Caco-2 (cell line): Measurements from ENCODE around the gene CDK11B. TPM values are rescaled to one million over a fixed set of nuclear protein-coding genes. Genes with fewer than 3 reads are reported as not detected.
"Not testable (repeated sequence)": the region's sequence is repeated elsewhere in the genome, so short reads cannot be mapped to it uniquely, and the experiment has no call there.

Experiments
- BruUV-seq: library from RNA; stranded (reverse); fragments of 400-500 nt; replicated peaks from 2 replicates; lab custom pipeline; 2021; lab: Mats Ljungman, UMichigan
- CTCF ChIA-PET: fragments of 300-600 bp; sonication (Branson Sonifier 250); formaldehyde crosslinking; loops from one replicate; lab custom pipeline; 2022; ENCODE audit warnings: antibody characterized with exemption; lab: Charles Lee
- POLR2A ChIA-PET: fragments of 300-600 bp; sonication (Branson Sonifier 250); formaldehyde crosslinking; loops from one replicate; lab custom pipeline; 2022; ENCODE audit warnings: antibody characterized with exemption; lab: Charles Lee
- DNase-seq, 2 experiments: peaks; one replicate each; pipeline versions ENCODE4 v3.0.0 to v3.0.0-alpha.2; 2020 to 2022
- H3K27me3 ChIP-seq: replicated peaks from 2 replicates; pipeline ENCODE4 v1.6.0; 2011; ENCODE audit warnings: low read length; ENCODE audit not compliant: control insufficient read depth, insufficient read depth
- H3K36me3 ChIP-seq: 2 replicates; pipeline ENCODE4 v1.5.1; 2011; ENCODE audit warnings: low read length; ENCODE audit not compliant: control insufficient read depth, insufficient read depth
- H3K4me1 ChIP-seq: fragments of 250-450 bp; sonication (Bioruptor Pico); 2 replicates; pipeline ENCODE4 v1.5.1; 2020; ENCODE audit warnings: mild to moderate bottlenecking
- H3K4me3 ChIP-seq: 2 replicates; pipeline ENCODE4 v1.5.1; 2011; ENCODE audit warnings: low read depth, mild to moderate bottlenecking, control low read depth, low read length
- H3K9me3 ChIP-seq: fragments of 250-450 bp; sonication (Bioruptor Pico); 2 replicates; pipeline ENCODE4 v1.5.1; 2020; ENCODE audit warnings: mild to moderate bottlenecking, moderate library complexity
- H3K27ac Mint-ChIP-seq: one replicate; pipeline ENCODE4 v1.8.0; 2022; ENCODE audit warnings: mixed read lengths; ENCODE audit not compliant: unreplicated experiment
- H3K27me3 Mint-ChIP-seq: one replicate; pipeline ENCODE4 v1.8.0; 2022; ENCODE audit warnings: mixed read lengths; ENCODE audit not compliant: insufficient read depth, unreplicated experiment
- H3K36me3 Mint-ChIP-seq: one replicate; pipeline ENCODE4 v1.8.0; 2022; ENCODE audit warnings: mild to moderate bottlenecking, mixed read lengths; ENCODE audit not compliant: insufficient read depth, unreplicated experiment
- H3K4me1 Mint-ChIP-seq: one replicate; pipeline ENCODE4 v1.8.0; 2022; ENCODE audit warnings: low read depth, mixed read lengths; ENCODE audit not compliant: unreplicated experiment
- H3K4me3 Mint-ChIP-seq: one replicate; pipeline ENCODE4 v1.8.0; 2022; ENCODE audit warnings: mild to moderate bottlenecking, moderate library complexity, mixed read lengths; ENCODE audit not compliant: unreplicated experiment
- H3K9me3 Mint-ChIP-seq: one replicate; pipeline ENCODE4 v1.8.0; 2022; ENCODE audit warnings: mixed read lengths; ENCODE audit not compliant: unreplicated experiment
- CTCF ChIP-seq, 2 experiments: fragments of 200-600 bp in 1 of 2; IDR thresholded peaks; 1 replicate in 1 of 2; 2 replicates in 1 of 2; pipeline versions ENCODE4 v1.5.1 to v1.8.0; 2011 to 2022; ENCODE audit warnings: antibody characterized with exemption in 1 of 2, control low read depth in 1 of 2, inconsistent platforms in 1 of 2, low read depth in 1 of 2, low read length in 1 of 2, mild to moderate bottlenecking in 1 of 2, moderate library complexity in 1 of 2; ENCODE audit not compliant: insufficient read depth in 1 of 2, severe bottlenecking in 1 of 2, unreplicated experiment in 1 of 2
- intact Hi-C: fragments of 100-400 bp; cut with micrococcal nuclease; formaldehyde crosslinking; loops from one replicate; pipeline ENCODE4 v1.10.0; 2022; ENCODE audit not compliant: unreplicated experiment
- total RNA-seq: library from RNA; stranded (reverse); gene quantifications from 2 replicates; pipeline ENCODE4 v1.2.3, GENCODE V29; 2022

Gene CDK11B
- total RNA-seq, 1 experiment from 2014 or later = 30.2 TPM

- POLR2A ChIA-PET = no interaction called here
- no TSS peak for BruUV-seq
- H3K4me3 ChIP-seq = no peak overlapping the region
- intact Hi-C loops = no loop called here
- H3K27ac Mint-ChIP-seq = no peak overlapping the region
- H3K4me1 Mint-ChIP-seq = no peaks in the 10 kb centered on the region
- H3K9me3 Mint-ChIP-seq = no peaks in the 10 kb centered on the region
- peaks cover 5% of the 10 kb centered on the region for H3K36me3 Mint-ChIP-seq
- no peaks in the 10 kb centered on the region for H3K36me3 ChIP-seq
- no peaks in the 10 kb centered on the region for H3K9me3 ChIP-seq
- H3K4me1 ChIP-seq = no peaks in the 10 kb centered on the region
- no peaks in the 10 kb centered on the region for H3K27me3 Mint-ChIP-seq
- DNase-seq = no peak
- H3K27me3 ChIP-seq = no peaks in the 10 kb centered on the region
- H3K4me3 Mint-ChIP-seq = no peak overlapping the region
- CTCF ChIA-PET = no interaction called here
- no peak for TF ChIP-seq CTCF (IDR thresholded peaks at IDR 0.05; ENCODE audit: insufficient read depth in 1 of 2, low read depth in 1 of 2, low read length in 1 of 2, severe bottlenecking in 1 of 2, unreplicated experiment in 1 of 2)
Observed at GRCh38 chr1:1703796-1704195, 45.0 kb upstream of the CDK11B start.

- POLR2A ChIA-PET, intact Hi-C loops, H3K4me1 Mint-ChIP-seq, DNase-seq, H3K4me3 Mint-ChIP-seq, H3K36me3 Mint-ChIP-seq, H3K4me1 ChIP-seq, H3K27me3 Mint-ChIP-seq, CTCF ChIA-PET, BruUV-seq, H3K9me3 ChIP-seq, H3K36me3 ChIP-seq, H3K4me3 ChIP-seq, H3K27me3 ChIP-seq, H3K9me3 Mint-ChIP-seq, H3K27ac Mint-ChIP-seq: not testable (repeated sequence)
Observed at GRCh38 chr1:1702506-1702905, 43.7 kb upstream of the CDK11B start.

- intact Hi-C loops, CTCF ChIA-PET, H3K9me3 Mint-ChIP-seq, H3K4me1 Mint-ChIP-seq, H3K4me3 Mint-ChIP-seq, H3K9me3 ChIP-seq, DNase-seq, H3K4me1 ChIP-seq, H3K4me3 ChIP-seq, H3K27me3 ChIP-seq, POLR2A ChIA-PET, BruUV-seq, H3K27me3 Mint-ChIP-seq, H3K36me3 Mint-ChIP-seq, H3K36me3 ChIP-seq, H3K27ac Mint-ChIP-seq: not testable (repeated sequence)
Observed at GRCh38 chr1:1700557-1700956, 41.8 kb upstream of the CDK11B start.

GRCh38 chr1:1700067-1700466 is 41.3 kb upstream of the CDK11B start:
- intact Hi-C loops, DNase-seq, H3K4me3 Mint-ChIP-seq, H3K36me3 ChIP-seq, H3K9me3 Mint-ChIP-seq, H3K27me3 ChIP-seq, H3K27me3 Mint-ChIP-seq, H3K36me3 Mint-ChIP-seq, H3K4me1 Mint-ChIP-seq, H3K27ac Mint-ChIP-seq, H3K9me3 ChIP-seq, BruUV-seq, POLR2A ChIA-PET, CTCF ChIA-PET, H3K4me1 ChIP-seq, H3K4me3 ChIP-seq: not testable (repeated sequence)

- BruUV-seq, POLR2A ChIA-PET, H3K4me1 Mint-ChIP-seq: not testable (repeated sequence)
Observed at GRCh38 chr1:1699061-1699460, 40.3 kb upstream of the CDK11B start.

GRCh38 chr1:1697358-1698183 is 38.8 kb upstream of the CDK11B start:
- POLR2A ChIA-PET, H3K36me3 ChIP-seq, H3K27ac Mint-ChIP-seq, H3K27me3 ChIP-seq, intact Hi-C loops, H3K9me3 Mint-ChIP-seq, H3K4me1 ChIP-seq, H3K9me3 ChIP-seq, H3K27me3 Mint-ChIP-seq, CTCF ChIA-PET, H3K4me1 Mint-ChIP-seq, H3K4me3 Mint-ChIP-seq, BruUV-seq, H3K4me3 ChIP-seq, H3K36me3 Mint-ChIP-seq: not testable (repeated sequence)
- DNase-seq = peak in 1 of 2 experiments; percentile 25

More at GRCh38 chr1:1699061-1699460, 40.3 kb upstream of the CDK11B start:
- DNase-seq = peak in 1 of 2 experiments; percentile 2
- H3K27me3 ChIP-seq, CTCF ChIA-PET, H3K27ac Mint-ChIP-seq, intact Hi-C loops, H3K36me3 Mint-ChIP-seq, H3K36me3 ChIP-seq, H3K27me3 Mint-ChIP-seq, H3K9me3 ChIP-seq, H3K4me1 ChIP-seq, H3K4me3 ChIP-seq, H3K9me3 Mint-ChIP-seq, H3K4me3 Mint-ChIP-seq: not testable (repeated sequence)
